ENCODE results near the gene HIGD1A.
"Not testable (repeated sequence)": the region's sequence is repeated elsewhere in the genome, so short reads cannot be mapped to it uniquely, and the experiment has no call there.

The HIGD1A gene

DNA sequence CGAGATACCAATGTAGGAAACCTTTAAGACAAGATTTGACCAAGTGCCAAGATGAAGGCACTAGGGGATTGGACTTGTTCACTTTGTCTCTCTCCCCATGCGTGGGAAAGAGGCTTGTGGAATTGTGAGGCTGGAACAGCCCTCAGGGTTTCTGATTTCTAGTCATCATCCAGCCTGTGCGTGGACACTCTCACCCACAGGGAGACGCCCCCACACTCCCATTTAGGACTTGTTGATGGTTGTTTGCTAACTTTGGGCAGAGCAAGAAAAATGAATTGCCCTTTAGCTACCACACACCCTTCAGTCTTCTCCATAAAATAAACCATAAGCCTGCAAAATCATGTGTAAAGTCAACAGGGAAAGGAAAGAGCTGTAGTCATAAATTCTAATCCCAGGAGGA lies 23.4 kb upstream of the HIGD1A start:
- no peak for DNase-seq

DNA sequence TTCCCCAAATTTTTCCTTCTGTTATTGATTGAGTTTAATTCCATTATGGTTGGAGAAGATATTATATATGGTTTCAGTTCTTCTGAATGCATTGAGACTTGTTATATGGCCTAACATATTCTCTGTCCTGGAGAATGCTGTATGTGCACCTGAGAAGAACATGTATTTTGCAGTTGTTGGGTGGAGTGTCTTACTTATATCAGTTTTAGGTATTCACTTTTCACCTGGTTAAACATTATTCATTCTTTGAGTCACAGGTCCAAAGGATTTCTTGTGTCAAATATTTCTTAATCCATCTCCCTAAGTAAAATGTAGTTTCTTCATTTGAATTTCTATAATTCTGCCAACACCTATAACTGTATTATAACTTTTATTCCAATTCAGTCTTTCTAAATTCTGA lies 22.7 kb upstream of the HIGD1A start:
- DNase-seq: no peak

- DNase-seq: no peak
Observed at GRCh38 chr3:42826141-42826540, 21.9 kb upstream of the HIGD1A start.

- DNase-seq: no peak
Observed at GRCh38 chr3:42823351-42823750, 19.1 kb upstream of the HIGD1A start.

DNA sequence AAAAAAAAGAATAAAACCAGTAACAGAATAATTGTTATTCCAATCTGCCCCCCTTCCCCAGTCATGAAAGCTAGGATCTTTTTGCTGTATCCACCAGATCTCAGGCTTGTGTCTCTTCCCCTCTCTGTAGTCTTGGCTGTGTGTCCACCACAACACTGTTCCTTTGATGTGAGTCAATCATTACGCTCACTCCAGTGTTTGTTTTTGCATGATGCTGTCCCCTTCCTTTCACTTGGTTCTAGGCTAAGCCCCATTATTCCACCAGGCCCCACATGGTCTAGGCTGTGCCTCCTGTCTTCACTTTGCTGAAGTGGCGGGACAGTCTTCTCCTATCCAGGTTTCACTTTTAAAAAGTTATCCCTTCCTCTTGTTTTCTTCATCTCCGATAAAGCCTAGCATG lies 18.5 kb upstream of the HIGD1A start:
- no peak for DNase-seq

DNA sequence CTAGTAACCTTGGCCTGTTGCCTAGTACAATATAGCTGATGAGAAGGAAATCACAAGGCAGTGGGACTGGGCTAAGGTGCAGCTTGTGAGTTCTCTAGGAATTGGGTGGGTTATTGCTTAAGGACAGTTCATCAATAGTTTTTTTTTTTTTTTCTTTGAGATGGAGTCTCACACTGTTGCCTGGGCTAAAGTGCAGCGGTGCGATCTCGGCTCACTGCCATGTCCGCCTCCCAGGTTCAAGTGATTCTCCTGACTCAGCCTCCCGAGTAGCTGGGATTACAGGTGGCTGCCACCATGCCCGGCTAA lies 16.4 kb upstream of the HIGD1A start:
- no peak for DNase-seq

- no peak for DNase-seq
Observed at GRCh38 chr3:42819351-42819965, 15.2 kb upstream of the HIGD1A start.

DNA sequence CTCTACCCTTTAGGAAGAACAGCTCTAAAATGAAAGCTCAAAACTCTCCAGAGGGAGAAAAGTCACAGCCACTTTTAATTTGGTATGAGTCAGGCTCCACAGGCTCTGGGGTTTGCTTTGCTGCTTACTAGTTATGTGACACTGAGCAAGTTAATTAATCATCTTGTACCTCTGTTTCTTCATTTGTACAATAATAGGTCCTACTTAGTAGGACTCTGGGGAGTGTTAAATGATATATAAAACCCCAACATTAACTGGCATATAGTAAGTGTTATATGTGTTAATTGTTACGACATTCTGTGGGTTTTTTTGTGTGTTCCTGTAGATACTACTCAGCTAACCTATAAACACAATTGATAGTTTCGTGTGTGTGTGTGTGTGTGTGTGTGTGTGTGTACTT lies 11.5 kb upstream of the HIGD1A start:
- DNase-seq: no peak

- no peak for DNase-seq
Observed at GRCh38 chr3:42814914-42815507, 10.7 kb upstream of the HIGD1A start.

DNA sequence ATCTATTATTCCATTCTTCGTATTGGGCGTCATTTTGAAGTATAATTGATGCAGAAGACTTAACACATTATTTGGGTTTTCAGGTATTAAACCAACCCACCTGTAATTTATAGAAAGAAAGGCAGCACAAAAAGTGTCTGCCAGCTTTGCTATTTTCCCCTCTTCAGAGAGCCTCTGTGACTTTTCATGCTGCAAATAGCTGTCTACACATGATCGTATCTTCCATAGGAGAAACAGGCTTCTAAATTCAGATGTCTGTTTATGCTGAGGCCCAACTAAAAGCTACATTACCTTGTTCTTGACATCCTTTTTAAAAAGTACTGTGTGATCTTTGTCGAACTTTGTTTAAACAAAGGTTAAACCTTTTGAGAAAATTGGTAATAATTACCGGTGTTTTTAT lies 10.0 kb upstream of the HIGD1A start:
- no peak for DNase-seq

DNA sequence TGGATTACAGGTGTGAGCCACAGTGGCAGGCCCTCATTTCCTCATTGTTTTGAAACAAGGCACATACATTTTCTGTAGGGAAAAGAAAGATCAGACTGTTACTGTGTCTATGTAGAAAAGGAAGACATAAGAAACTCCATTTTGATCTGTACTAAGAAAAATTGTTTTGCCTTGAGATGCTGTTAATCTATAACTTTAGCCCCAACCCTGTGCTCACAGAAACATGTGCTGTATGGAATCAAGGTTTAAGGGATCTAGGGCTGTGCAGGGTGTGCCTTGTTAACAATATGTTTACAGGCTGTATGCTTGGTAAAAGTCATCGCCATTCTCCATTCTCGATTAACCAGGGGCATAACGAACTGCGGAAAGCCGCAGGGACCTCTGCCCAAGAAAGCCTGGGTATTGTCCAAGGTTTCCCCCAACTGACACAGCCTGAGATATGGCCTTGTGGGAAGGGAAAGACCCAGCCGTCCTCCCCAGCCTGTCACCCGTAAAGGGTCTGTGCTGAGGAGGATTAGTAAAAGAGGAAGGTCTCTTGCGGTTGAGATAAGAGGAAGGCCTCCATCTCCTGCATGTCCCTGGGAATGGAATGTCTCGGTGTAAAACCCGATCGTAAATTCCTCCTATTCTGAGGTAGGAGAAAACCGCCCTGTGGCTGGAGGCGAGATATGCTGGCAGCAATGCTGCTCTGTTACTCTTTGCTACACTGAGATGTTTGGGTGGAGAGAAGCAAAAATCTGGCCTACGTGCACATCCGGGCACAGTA lies 7.0 kb upstream of the HIGD1A start:
- not testable (repeated sequence) for DNase-seq

DNA sequence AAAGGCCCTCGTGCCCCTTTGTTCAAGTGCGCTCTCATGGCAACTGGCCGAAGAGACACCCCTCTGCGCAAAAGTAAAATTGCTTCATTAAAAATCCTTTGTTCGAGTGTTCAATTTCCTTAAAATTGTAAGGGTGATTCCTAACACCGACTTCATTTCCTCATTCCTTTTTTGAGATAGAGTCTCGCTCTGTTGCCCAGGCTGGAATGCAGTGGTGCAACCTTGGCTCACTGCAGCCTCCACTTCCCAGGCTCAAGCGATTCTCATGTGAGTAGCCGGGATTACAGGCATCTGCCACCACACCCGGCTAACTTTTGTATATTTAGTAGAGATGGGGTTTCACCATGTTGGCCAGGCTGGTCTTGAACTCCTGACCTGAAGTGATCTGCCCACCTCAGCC lies 6.4 kb upstream of the HIGD1A start:
- not testable (repeated sequence) for DNase-seq

DNA sequence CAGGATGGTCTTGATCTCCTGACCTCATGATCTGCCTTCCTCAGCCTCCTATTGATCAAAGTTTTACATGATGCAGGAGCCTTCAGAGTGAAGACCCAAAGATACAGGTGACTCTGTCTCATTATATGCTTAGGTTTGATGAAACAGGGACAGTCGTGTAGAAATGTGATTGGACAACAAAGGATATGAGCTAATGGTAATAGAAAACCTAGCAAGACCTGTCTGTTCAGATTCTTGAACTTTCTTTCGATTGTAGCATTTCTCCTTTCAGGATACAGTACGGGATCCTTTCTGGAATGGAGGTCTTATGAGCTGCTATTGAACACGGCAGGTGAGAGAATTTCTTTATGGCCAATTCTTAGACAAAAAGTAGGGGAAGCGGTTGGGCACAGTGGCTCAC lies 4.9 kb upstream of the HIGD1A start, which contains the start of gene ACKR2:
Gene ACKR2 (plus strand): TSS at position 244 of the 400 bp plus-strand sequence. CDS start 55,058 bp downstream, outside the sequence.
- DNase-seq: no peak

- no peak for DNase-seq
Observed at GRCh38 chr3:42807929-42808328, 3.6 kb upstream of the HIGD1A start.

GRCh38 chr3:42805141-42805821 lies 991 bp upstream of the HIGD1A start:
- no peak for DNase-seq

DNA sequence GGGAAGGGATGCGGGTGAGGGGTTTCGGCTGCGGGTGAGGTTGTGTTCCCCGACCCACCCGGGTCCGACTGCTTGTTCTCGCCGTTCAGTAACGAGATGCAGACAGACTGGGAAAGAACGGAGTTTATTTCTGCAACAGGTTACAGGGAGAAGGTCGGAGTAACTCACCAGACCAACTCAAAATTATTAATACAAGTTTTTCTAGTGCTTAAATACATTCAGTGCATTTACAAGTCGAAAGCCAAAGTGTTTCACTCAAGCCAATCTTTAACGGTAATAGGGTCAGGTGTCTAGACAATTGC lies 492 bp upstream of the HIGD1A start:
- DNase-seq: no peak

- peak; percentile 4 for DNase-seq
Observed at GRCh38 chr3:42803414-42804105, 730 bp downstream of the HIGD1A start.

GRCh38 chr3:42802876-42803413 lies 1.3 kb downstream of the HIGD1A start:
- DNase-seq: no peak

GRCh38 chr3:42801784-42802183 lies 2.5 kb downstream of the HIGD1A start:
- DNase-seq: no peak

- DNase-seq: no peak
Observed at GRCh38 chr3:42801048-42801620, 3.2 kb downstream of the HIGD1A start.

DNA sequence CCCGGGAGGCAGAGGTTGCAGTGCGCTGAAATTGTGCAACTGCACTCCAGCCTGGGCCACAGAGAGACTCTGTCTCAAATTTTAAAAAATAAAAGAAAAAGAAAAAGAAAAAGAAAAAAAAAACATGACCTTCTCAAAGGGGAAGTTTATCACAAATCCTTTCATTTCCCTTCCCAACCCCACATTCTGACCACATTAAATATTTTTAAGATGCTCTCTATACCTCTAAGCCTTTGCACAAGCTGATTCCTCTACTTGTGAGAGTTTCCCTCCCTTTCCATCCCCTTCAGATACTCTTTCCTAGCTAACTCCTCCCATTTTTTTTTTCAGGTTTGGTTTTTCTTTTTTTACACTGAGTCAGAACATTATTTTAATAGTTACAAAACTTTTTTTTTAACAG lies 4.0 kb downstream of the HIGD1A start:
- no peak for DNase-seq

GRCh38 chr3:42799376-42799775 lies 4.9 kb downstream of the HIGD1A start:
- DNase-seq: no peak
